WTC11 (cell line): ENCODE measurements around the gene GPALPP1.

Experiments used
- CBFB ChIP-seq: sonication (generic); formaldehyde crosslinking; IDR thresholded peaks from 2 replicates; pipeline ENCODE4 v1.8.1; 2022; ENCODE audit warnings: mild to moderate bottlenecking, low read depth, missing genetic modification reagents
- CREM ChIP-seq: sonication (generic); formaldehyde crosslinking; IDR thresholded peaks from 2 replicates; pipeline ENCODE4 v1.8.1; 2022; ENCODE audit warnings: mild to moderate bottlenecking, missing genetic modification reagents, moderate library complexity
- CTCF ChIP-seq: fragments of 200-600 bp; IDR thresholded peaks from 2 replicates; pipeline ENCODE4 v1.8.0; 2022; ENCODE audit warnings: antibody characterized with exemption
- FOXJ3 ChIP-seq: sonication (generic); formaldehyde crosslinking; IDR thresholded peaks from 2 replicates; pipeline ENCODE4 v1.9.0; 2021; ENCODE audit warnings: missing genetic modification reagents, mild to moderate bottlenecking, borderline replicate concordance
- FOXK1 ChIP-seq: sonication (generic); formaldehyde crosslinking; IDR thresholded peaks from 2 replicates; pipeline ENCODE4 v1.8.0; 2022; ENCODE audit warnings: mild to moderate bottlenecking, moderate library complexity, missing genetic modification reagents
- GABPB1 ChIP-seq: sonication (generic); formaldehyde crosslinking; IDR thresholded peaks from 2 replicates; pipeline ENCODE4 v1.8.1; 2023; ENCODE audit warnings: mild to moderate bottlenecking, missing genetic modification reagents
- HMGA2 ChIP-seq: fragments of 250-450 bp; sonication (Bioruptor Pico); IDR thresholded peaks from 2 replicates; pipeline ENCODE4 v1.4.0; 2021; ENCODE audit warnings: mild to moderate bottlenecking, moderate library complexity
- MAX ChIP-seq: sonication (generic); formaldehyde crosslinking; IDR thresholded peaks from 2 replicates; pipeline ENCODE4 v1.8.0; 2022; ENCODE audit warnings: mild to moderate bottlenecking, missing genetic modification reagents
- PRDM15 ChIP-seq: sonication (generic); formaldehyde crosslinking; IDR thresholded peaks from 2 replicates; pipeline ENCODE4 v1.8.0; 2022; ENCODE audit warnings: missing genetic modification reagents
- SP1 ChIP-seq: sonication (generic); formaldehyde crosslinking; conservative IDR thresholded peaks from 2 replicates; pipeline ENCODE4 v1.8.1; 2022; ENCODE audit warnings: missing genetic modification reagents

- no peak for TF ChIP-seq FOXK1 (CRISPR knock-in tag)
- no peak for TF ChIP-seq PRDM15 (CRISPR knock-in tag)
- no peak for TF ChIP-seq MAX (CRISPR knock-in tag)
- TF ChIP-seq SP1 (CRISPR knock-in tag), result no peak
- TF ChIP-seq HMGA2, result no peak
- no peak for TF ChIP-seq CTCF
- no peak for TF ChIP-seq FOXJ3 (CRISPR knock-in tag)
- no peak for TF ChIP-seq GABPB1 (CRISPR knock-in tag)
- TF ChIP-seq CBFB (CRISPR knock-in tag), result no peak
- TF ChIP-seq CREM (CRISPR knock-in tag), result no peak
Measured at GRCh38 chr13:44967704-44968433, 21.5 kb upstream of the GPALPP1 start.
